ENCODE results near the gene PDLIM4. TPM values are rescaled to one million over a fixed set of nuclear protein-coding genes. Genes with fewer than 3 reads are reported as not detected.

The PDLIM4 gene
- total and polyA plus RNA-seq, 2 experiments from 2014 or later = 25.2 to 31.8 TPM

GRCh38 chr5:132227235-132227484, 30.3 kb upstream of the PDLIM4 start:
- DNase-seq (ENCODE audit: low spot score) = no peak
- H3K36me3 Mint-ChIP-seq (ENCODE audit: low read depth) = no peaks in the 10 kb centered on the region
- no peak for TF ChIP-seq CREB1 (CRISPR knock-in tag; IDR thresholded peaks at IDR 0.05; ENCODE audit: low read depth)
- TF ChIP-seq, protein P1, sequence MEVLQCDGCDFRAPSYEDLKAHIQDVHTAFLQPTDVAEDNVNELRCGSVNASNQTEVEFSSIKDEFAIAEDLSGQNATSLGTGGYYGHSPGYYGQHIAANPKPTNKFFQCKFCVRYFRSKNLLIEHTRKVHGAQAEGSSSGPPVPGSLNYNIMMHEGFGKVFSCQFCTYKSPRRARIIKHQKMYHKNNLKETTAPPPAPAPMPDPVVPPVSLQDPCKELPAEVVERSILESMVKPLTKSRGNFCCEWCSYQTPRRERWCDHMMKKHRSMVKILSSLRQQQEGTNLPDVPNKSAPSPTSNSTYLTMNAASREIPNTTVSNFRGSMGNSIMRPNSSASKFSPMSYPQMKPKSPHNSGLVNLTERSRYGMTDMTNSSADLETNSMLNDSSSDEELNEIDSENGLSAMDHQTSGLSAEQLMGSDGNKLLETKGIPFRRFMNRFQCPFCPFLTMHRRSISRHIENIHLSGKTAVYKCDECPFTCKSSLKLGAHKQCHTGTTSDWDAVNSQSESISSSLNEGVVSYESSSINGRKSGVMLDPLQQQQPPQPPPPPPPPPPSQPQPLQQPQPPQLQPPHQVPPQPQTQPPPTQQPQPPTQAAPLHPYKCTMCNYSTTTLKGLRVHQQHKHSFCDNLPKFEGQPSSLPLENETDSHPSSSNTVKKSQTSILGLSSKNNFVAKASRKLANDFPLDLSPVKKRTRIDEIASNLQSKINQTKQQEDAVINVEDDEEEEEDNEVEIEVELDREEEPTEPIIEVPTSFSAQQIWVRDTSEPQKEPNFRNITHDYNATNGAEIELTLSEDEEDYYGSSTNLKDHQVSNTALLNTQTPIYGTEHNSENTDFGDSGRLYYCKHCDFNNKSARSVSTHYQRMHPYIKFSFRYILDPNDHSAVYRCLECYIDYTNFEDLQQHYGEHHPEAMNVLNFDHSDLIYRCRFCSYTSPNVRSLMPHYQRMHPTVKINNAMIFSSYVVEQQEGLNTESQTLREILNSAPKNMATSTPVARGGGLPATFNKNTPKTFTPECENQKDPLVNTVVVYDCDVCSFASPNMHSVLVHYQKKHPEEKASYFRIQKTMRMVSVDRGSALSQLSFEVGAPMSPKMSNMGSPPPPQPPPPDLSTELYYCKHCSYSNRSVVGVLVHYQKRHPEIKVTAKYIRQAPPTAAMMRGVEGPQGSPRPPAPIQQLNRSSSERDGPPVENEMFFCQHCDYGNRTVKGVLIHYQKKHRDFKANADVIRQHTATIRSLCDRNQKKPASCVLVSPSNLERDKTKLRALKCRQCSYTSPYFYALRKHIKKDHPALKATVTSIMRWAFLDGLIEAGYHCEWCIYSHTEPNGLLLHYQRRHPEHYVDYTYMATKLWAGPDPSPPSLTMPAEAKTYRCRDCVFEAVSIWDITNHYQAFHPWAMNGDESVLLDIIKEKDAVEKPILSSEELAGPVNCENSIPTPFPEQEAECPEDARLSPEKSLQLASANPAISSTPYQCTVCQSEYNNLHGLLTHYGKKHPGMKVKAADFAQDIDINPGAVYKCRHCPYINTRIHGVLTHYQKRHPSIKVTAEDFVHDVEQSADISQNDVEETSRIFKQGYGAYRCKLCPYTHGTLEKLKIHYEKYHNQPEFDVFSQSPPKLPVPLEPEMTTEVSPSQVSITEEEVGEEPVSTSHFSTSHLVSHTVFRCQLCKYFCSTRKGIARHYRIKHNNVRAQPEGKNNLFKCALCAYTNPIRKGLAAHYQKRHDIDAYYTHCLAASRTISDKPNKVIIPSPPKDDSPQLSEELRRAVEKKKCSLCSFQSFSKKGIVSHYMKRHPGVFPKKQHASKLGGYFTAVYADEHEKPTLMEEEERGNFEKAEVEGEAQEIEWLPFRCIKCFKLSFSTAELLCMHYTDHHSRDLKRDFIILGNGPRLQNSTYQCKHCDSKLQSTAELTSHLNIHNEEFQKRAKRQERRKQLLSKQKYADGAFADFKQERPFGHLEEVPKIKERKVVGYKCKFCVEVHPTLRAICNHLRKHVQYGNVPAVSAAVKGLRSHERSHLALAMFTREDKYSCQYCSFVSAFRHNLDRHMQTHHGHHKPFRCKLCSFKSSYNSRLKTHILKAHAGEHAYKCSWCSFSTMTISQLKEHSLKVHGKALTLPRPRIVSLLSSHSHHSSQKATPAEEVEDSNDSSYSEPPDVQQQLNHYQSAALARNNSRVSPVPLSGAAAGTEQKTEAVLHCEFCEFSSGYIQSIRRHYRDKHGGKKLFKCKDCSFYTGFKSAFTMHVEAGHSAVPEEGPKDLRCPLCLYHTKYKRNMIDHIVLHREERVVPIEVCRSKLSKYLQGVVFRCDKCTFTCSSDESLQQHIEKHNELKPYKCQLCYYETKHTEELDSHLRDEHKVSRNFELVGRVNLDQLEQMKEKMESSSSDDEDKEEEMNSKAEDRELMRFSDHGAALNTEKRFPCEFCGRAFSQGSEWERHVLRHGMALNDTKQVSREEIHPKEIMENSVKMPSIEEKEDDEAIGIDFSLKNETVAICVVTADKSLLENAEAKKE (CRISPR knock-in tag; IDR thresholded peaks at IDR 0.05) = no peak
- TF ChIP-seq EZH2 (IDR thresholded peaks at IDR 0.05; ENCODE audit: low read depth, unreplicated experiment) = no peak
- TF ChIP-seq CTCF (conservative IDR thresholded peaks at IDR 0.05; ENCODE audit: low read depth in 2 of 2) = no peak
- no peak for TF ChIP-seq POLR2AphosphoS5 (IDR thresholded peaks at IDR 0.05; ENCODE audit: low read depth)
- no peak for TF ChIP-seq EZH2phosphoT487 (IDR thresholded peaks at IDR 0.05; ENCODE audit: unreplicated experiment)
- TF ChIP-seq ZNF114 (CRISPR knock-in tag; IDR thresholded peaks at IDR 0.05) = no peak
- TF ChIP-seq, protein P2, sequence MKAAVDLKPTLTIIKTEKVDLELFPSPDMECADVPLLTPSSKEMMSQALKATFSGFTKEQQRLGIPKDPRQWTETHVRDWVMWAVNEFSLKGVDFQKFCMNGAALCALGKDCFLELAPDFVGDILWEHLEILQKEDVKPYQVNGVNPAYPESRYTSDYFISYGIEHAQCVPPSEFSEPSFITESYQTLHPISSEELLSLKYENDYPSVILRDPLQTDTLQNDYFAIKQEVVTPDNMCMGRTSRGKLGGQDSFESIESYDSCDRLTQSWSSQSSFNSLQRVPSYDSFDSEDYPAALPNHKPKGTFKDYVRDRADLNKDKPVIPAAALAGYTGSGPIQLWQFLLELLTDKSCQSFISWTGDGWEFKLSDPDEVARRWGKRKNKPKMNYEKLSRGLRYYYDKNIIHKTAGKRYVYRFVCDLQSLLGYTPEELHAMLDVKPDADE (IDR thresholded peaks at IDR 0.05) = no peak
- no peak for TF ChIP-seq STAT1 (IDR thresholded peaks at IDR 0.05; ENCODE audit: unreplicated experiment)
- no peak for TF ChIP-seq NANOG (IDR thresholded peaks at IDR 0.05; ENCODE audit: borderline replicate concordance)
- no peak for TF ChIP-seq REST (IDR thresholded peaks at IDR 0.05; ENCODE audit: unreplicated experiment)
- TF ChIP-seq JUNB (IDR thresholded peaks at IDR 0.05; ENCODE audit: unreplicated experiment) = no peak
- Histone ChIP-seq H3K36me3 (ENCODE audit: insufficient read depth) (no peaks in the 10 kb centered on the region), H3K4me3 (peak overlapping the region; percentile 80), H3K4me1 (ENCODE audit: insufficient read depth) (no peaks in the 10 kb centered on the region), H3K27me3 (ENCODE audit: insufficient read depth) (peaks cover 25% of the 10 kb centered on the region), H2AFZ (peak overlapping the region; percentile 100), H4K20me1 (replicated peaks; ENCODE audit: insufficient read depth) (no peaks in the 10 kb centered on the region), H3F3A (replicated peaks; ENCODE audit: low read depth) (0 out of 2 replicates have a peak, but pooled peaks cover 3% of the 10 kb centered on the region), H3K27ac (ENCODE audit: low read depth) (no peak overlapping the region), H3K9me2 (ENCODE audit: insufficient read depth) (no peaks in the 10 kb centered on the region), H3K4me2 (peak overlapping the region; percentile 93), H3K79me2 (replicated peaks; ENCODE audit: insufficient read depth) (no peaks in the 10 kb centered on the region)
- H3K27ac Mint-ChIP-seq = no peak overlapping the region
- peaks cover 12% of the 10 kb centered on the region; the same call in 2 of the 3 replicates for H3K4me1 Mint-ChIP-seq
- peak overlapping the region; percentile 68 for H3K4me3 Mint-ChIP-seq
- no peak for ATAC-seq
- peaks cover 31% of the 10 kb centered on the region for H3K27me3 Mint-ChIP-seq (ENCODE audit: insufficient read depth, low read depth, poor library complexity)
- no peaks in the 10 kb centered on the region for H3K9me3 Mint-ChIP-seq

Data from GM23338 (cell line).